Measurements from ENCODE around the gene FRMD1.
A peak's percentile ranks its signal among the peaks of the same experiment; 100 is the strongest.

FRMD1 gene

DNA sequence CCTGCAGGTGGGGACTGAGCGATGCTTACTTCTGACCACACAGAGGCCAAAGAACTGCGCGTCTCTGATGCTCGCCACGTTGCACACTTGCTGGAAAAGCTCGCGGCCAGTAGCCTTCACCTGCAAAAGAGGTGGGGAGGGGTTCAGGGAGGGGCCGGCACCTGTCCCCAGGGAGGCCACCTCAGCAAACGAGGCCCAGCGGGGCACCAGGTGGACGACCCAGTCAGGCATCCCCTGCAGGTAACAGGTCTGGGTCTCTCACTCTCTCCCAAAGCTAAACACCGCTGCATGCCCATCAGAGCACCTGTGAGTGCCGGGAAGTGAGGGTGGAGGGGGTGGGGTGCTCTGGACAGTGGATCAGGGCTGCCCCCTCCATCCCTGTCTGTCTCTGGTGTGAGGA lies 3.8 kb downstream of the FRMD1 start:
- DNase-seq, result no peak

GRCh38 chr6:168073937-168074730 lies 4.9 kb downstream of the FRMD1 start:
- no peak for DNase-seq

DNA sequence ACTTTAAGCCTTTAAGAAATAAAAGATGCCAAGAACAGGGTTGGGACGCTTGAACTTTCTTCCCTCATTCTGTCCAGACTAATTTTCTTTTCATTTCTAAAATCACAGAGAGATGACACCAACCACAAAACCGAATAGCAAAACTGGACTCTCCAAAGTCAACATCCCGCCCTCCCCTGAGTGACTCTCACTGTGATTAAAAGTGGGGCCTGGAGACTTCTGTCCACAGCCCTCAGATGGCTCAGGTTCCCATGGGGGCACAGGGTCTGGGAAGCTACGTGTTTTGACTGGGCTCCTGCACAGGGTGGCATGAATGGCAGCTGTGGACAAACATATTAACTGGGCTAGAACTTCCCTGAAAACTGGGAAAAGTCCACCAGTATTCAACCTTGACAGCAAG lies 6.3 kb downstream of the FRMD1 start:
- DNase-seq, result no peak

GRCh38 chr6:168072261-168072660 lies 6.8 kb downstream of the FRMD1 start:
- no peak for DNase-seq

DNA sequence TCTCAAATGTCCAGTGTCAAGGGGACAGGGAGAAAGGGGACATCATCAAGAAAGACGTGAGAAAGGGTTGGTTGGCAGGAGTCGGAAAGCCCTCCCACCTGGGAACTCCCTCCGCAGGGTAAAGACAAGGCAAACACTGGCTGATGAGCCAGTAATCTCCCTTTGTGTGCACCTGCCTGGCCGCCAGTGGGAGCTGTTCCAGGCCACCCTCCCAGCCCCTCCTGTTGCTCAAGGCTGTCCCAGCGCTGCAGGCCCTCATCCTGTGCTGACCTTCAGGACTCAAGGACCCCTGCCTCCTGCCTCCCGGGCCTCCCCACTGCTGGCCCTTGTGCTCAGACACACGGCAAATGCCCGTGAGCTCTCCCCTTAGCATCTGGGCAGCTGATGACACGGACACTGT lies 7.4 kb downstream of the FRMD1 start:
- DNase-seq, result no peak

DNA sequence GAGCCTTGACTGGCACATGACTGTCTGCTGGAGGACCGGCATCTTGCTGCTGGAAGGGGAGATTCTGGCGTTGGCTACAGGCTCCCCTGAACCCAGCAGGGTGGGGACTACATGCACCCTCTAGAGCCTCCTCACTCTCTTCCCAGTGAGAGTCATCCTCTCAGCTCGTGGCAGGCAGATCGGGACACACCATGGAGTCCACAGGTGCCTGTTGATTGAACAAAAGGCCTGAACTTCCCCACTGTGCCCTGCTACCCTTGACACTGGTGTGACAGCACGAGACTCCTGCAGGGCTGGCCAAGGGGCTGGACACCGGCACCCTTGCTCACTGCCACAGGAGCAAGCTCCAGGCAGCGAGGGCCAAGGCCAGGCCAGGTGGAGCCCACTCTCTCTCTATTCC lies 8.2 kb downstream of the FRMD1 start:
- no peak for DNase-seq

GRCh38 chr6:168067081-168067759 lies 11.8 kb downstream of the FRMD1 start:
- no peak for DNase-seq

GRCh38 chr6:168064226-168064807 lies 14.7 kb downstream of the FRMD1 start:
- no peak for DNase-seq

- DNase-seq, result no peak
Observed at GRCh38 chr6:168063431-168063830, 15.6 kb downstream of the FRMD1 start.

DNA sequence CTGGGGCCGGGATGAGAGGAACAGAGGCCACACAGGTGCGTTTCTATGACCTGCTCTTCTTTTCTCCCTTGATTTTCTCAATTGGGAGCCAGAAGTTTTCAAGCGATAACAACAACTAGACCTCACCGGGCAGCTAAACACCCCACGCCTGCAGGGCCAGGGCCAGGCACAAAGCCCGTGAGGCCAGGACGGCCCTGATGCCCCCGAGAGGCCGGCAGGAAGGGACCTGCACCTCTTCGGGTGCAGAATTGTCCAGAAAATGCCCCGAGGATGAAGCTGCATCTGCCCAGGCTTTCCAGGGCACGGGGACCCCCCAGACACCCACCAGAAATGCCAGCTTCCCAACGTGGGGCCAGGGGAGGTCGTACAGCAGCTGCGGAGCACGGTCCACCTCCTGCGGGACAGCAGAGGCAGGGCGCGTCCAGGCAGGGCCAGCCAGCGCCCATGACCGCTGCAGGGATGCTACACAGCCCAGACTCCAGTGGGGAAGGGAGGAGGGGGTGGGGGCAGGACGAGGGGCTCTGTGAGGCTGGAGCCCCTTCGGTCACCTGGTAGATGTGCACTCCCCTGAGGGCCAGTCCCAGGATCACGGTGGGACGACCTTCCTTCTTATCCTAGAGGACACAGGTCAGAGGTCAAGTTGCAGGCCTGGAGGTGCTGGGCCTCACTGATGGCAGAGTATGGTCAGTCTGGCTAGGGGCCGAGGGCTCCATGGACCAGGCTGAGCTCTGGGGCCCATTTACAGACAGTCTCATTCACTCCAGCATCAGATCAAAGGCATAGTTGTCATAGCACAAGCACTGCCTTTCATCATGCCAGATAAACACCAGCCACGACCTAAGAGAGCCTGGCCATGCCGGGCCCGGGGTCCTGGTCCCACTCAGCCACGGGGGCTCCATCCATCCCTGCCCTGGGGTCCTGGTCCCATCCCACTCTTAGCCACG lies 16.4 kb downstream of the FRMD1 start:
- no peak for DNase-seq

DNA sequence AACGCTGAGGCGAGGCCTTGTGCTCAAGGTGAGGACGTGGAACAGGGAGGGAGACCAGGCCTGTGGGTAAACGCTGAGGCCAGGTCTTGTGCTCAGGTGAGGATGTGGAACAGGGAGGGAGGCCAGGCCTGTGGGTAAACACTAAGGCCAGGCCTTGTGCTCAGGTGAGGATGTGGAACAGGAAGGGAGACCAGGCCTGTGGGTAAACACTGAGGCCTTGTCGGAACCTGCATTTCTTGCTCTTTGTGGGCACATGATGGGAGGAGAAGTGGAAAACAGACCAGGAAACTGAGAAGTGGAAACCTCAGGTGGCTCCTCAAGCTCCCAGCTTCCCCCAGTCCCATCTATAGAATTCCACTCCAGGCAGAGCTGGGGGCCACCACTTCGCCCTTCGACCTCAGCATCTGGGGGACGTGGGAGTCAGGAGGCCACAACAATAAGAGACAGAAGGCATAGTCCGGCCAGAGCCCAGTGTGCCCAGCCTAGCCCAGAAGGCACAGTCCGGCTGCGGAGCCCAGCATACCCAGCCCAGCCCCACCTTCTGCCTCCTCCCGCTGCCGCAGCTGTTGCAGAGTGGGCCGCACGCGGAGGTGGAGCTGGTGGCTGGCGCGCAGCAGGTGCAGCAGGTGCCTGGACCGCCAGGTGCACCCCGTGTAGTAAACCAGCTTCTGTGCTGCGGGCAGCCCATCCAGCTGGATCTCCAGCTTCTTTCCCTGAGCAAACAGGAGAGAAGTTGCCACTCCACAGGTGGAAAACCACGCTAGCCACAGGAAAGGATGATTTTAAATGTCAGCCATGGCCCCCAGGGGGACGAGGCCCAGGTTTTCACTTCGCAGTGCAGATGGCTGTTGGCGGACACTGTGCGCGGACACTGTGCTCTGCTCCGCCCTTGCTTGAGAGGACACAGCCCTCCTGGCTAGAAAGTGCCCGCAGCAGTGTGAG lies 17.5 kb downstream of the FRMD1 start:
- peak; percentile 62 for DNase-seq

- no peak for DNase-seq
Observed at GRCh38 chr6:168060521-168060931, 18.5 kb downstream of the FRMD1 start.

GRCh38 chr6:168058691-168059551 lies 20.1 kb downstream of the FRMD1 start:
- DNase-seq, result no peak

DNA sequence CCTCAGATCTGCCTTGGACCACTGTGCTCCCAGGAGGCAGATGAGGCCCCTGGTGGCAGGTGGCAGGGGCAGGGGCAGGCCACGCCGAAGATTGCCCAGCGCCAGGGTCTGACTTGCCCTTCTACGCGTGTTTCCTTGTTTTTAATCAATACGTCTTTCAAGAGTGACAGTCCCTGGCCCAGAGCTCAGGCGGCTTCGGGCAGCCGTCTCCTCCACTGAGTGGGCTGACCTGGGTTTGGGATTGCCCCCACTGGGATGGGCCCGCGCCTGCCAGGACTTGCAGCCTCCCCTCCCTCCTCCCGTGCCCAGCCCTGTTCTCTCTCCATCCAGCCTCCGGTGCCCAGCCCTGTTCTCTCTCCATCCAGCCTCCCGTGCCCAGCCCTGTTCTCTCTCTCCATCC lies 21.2 kb downstream of the FRMD1 start:
- no peak for DNase-seq

DNA sequence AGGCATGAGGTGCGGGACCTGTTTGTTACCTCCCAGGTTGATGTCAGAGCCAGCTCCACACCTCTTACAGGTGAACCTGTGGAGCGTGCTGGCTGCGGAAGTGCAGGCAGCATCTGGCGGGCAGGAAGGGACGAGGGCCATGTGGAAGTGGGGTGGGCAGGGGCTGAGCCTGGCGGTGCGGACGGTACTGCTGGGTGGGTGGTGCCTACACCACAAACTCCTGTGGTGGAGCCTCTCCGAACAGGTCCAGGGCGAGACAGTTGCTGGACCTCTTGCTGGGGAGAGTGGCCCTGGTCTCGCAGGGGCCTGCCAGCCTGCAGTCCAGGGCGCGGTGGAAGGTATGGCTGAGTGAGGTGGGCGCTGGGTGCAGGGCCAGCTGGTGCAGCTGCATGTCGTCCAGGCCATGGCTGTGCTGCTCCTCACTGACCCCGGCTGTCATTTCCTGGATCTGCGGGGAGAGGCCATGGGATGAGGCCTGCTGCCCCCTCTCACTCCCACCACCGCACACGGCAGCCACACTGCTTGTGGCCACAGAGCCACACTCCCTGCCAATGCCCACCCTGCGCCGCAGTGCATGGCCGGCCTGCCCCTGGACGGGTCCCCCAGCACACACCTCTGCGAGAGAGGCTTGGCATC lies 22.0 kb downstream of the FRMD1 start:
- DNase-seq, result no peak

GRCh38 chr6:168055696-168056489 lies 23.1 kb downstream of the FRMD1 start:
- DNase-seq, result no peak

DNA sequence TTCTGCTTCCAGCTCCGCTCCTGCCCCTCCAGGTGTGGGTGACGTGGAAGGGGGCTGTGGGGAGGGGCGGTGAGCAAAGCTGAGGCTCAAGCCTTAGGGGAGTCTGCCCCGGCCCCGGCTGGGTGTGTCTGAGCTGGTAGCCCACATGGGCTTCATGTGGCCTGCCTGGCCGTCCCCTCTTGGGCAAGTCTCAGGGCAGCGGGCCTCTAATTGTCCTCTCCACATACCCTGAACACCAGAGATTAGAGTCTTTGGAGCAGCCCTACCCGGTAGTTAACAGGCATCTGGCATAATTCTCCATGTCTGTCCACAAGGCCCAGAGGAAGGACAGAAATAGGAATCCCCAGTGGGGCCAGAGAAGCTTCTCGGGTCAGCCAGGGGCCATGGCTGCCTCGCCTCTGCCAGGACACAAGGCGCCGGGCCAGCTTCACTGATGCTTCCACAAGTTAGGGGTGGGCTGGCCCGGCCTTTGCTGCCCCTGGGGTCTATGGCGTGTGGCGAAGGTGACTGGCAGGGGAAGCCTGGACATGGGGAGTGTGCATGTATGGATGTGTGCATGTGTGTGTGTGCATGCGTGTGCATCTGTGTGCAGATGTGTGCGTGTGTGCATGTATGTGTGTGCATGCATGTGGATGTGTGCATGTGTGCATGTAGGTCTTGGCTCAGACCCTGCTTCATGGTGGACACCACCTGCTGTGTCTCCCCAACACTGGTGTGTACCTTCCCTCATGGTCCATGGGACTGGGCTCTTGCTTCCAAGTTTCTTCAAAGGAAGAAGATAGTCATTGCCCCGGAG lies 24.0 kb downstream of the FRMD1 start:
- no peak for DNase-seq

GRCh38 chr6:168053957-168054471 lies 25.0 kb downstream of the FRMD1 start:
- no peak for DNase-seq

Data from NCI-H2171 (cell line).